Measurements from ENCODE around the gene HPS6. TPM values are rescaled to one million over a fixed set of nuclear protein-coding genes. Genes with fewer than 3 reads are reported as not detected.

HPS6 gene
- polyA plus RNA-seq, 2 of the 4 experiments (the other 2 are of a cell fraction): 5.6 to 15.3 TPM

DNA sequence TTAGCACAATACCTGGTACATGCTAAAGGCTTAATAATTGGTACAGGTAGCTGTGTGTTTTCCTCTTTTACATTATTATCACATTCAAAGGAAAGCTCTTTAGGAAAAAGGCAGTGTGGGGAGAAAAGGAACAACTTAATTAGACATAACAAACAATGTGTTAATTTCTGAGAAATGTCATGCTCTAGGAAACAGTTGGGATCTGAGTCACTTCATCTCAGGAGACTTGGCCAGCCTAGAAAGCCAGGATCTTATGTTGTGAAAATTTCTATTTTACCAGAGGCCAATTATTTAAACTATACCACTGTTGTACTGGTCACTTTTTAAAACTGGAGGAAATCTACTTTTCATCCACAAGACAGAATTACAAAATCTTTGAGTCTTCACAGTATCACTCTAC lies 48.7 kb upstream of the HPS6 start:
- H3K4me2 ChIP-seq: no peak overlapping the region
- ATAC-seq (no peak), DNase-seq (ENCODE audit: low read depth in 1 of 2, low spot score in 1 of 2) (no peak), FAIRE-seq (no peak)
- TF ChIP-seq EP300 (IDR thresholded peaks at IDR 0.05): no peak
- no peak for TF ChIP-seq EHF (CRISPR knock-in tag; IDR thresholded peaks at IDR 0.05)
- no peak for TF ChIP-seq ZSCAN20 (CRISPR knock-in tag; IDR thresholded peaks at IDR 0.05)
- TF ChIP-seq CEBPB (IDR thresholded peaks at IDR 0.05): no peak
- TF ChIP-seq, protein P1, sequence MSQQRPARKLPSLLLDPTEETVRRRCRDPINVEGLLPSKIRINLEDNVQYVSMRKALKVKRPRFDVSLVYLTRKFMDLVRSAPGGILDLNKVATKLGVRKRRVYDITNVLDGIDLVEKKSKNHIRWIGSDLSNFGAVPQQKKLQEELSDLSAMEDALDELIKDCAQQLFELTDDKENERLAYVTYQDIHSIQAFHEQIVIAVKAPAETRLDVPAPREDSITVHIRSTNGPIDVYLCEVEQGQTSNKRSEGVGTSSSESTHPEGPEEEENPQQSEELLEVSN (IDR thresholded peaks at IDR 0.05; ENCODE audit: borderline replicate concordance, low read depth): no peak
- TF ChIP-seq TFCP2L1 (CRISPR knock-in tag; IDR thresholded peaks at IDR 0.05): no peak
- TF ChIP-seq NFE2L2 (conservative IDR thresholded peaks at IDR 0.05; ENCODE audit: low read length): no peak
- TF ChIP-seq, protein P2, sequence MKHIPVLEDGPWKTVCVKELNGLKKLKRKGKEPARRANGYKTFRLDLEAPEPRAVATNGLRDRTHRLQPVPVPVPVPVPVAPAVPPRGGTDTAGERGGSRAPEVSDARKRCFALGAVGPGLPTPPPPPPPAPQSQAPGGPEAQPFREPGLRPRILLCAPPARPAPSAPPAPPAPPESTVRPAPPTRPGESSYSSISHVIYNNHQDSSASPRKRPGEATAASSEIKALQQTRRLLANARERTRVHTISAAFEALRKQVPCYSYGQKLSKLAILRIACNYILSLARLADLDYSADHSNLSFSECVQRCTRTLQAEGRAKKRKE (CRISPR knock-in tag; IDR thresholded peaks at IDR 0.05; ENCODE audit: low read depth): no peak
- no peak for TF ChIP-seq FOSB (CRISPR knock-in tag; IDR thresholded peaks at IDR 0.05)
- TF ChIP-seq, protein P3, sequence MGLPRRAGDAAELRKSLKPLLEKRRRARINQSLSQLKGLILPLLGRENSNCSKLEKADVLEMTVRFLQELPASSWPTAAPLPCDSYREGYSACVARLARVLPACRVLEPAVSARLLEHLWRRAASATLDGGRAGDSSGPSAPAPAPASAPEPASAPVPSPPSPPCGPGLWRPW (IDR thresholded peaks at IDR 0.05): no peak
- no peak for TF ChIP-seq TP53 (CRISPR knock-in tag; IDR thresholded peaks at IDR 0.05)
- no peak for TF ChIP-seq SMC3 (IDR thresholded peaks at IDR 0.05)
- TF ChIP-seq EHMT2 (IDR thresholded peaks at IDR 0.05; ENCODE audit: low read depth): no peak
- TF ChIP-seq, protein P4, sequence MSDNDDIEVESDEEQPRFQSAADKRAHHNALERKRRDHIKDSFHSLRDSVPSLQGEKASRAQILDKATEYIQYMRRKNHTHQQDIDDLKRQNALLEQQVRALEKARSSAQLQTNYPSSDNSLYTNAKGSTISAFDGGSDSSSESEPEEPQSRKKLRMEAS (IDR thresholded peaks at IDR 0.05): no peak
- TF ChIP-seq HOXB13 (CRISPR knock-in tag; IDR thresholded peaks at IDR 0.05; ENCODE audit: low read depth): no peak
- no peak for TF ChIP-seq CHD2 (IDR thresholded peaks at IDR 0.05; ENCODE audit: low read length, partially characterized antibody)
- no peak for TF ChIP-seq ZNF302 (CRISPR knock-in tag; IDR thresholded peaks at IDR 0.05)
- no peaks in the 10 kb centered on the region for H3K4me1 ChIP-seq
- POLR2A ChIA-PET: no interaction called here
- H3K9me3 ChIP-seq: no peaks in the 10 kb centered on the region
- H3K4me3 ChIP-seq: no peak overlapping the region
- H3K27ac ChIP-seq: no peak overlapping the region
- CTCF ChIA-PET: interaction anchor here (1.4 to 17.2 kb wide), 5 partner anchors 9 to 180 kb away, joined by 3 to 379 read pairs (median 5); partner anchors contain the start of gene KCNIP2

DNA sequence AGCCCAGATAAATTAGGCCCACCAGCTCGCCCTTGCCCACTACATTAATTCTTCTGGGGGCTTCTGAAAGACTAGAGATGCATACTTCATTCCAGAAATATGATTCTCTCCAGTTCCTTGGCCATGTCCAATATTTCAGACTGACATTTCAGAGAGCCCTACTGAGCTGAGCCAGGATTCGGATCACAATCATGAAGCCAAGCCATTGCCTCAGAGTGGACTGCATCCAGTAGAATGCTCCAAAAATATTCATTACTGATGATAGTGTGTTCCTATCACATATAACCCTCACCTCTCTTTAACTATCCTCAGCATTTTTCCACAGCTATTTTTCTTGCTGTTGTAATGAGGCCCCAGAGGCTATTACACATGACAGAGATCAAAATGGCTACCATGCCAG lies 47.9 kb upstream of the HPS6 start:
- H3K4me1 ChIP-seq: no peaks in the 10 kb centered on the region
- no peak overlapping the region for H3K27ac ChIP-seq
- WGBS (ENCODE audit: missing lambda C conversion rate): 91% methylated on average over 2 of the region's 2 CpGs
- no peak overlapping the region for H3K4me2 ChIP-seq
- H3K4me3 ChIP-seq: no peak overlapping the region
- no peak for ATAC-seq
- TF ChIP-seq TFCP2L1 (CRISPR knock-in tag; IDR thresholded peaks at IDR 0.05): no peak
- no peak for TF ChIP-seq NFE2L2 (conservative IDR thresholded peaks at IDR 0.05; ENCODE audit: low read length)
- no peak for TF ChIP-seq MAFK (IDR thresholded peaks at IDR 0.05; ENCODE audit: partially characterized antibody)
- TF ChIP-seq FOXS1 (CRISPR knock-in tag; IDR thresholded peaks at IDR 0.05): no peak
- no peak for TF ChIP-seq RCOR1 (IDR thresholded peaks at IDR 0.05; ENCODE audit: low read depth, low read length)
- POLR2A ChIA-PET: no interaction called here
- no peaks in the 10 kb centered on the region for H3K9me3 ChIP-seq
- CTCF ChIA-PET: interaction anchor here (0.6 to 17.2 kb wide), 11 partner anchors 7 to 300 kb away, joined by 3 to 379 read pairs (median 5); partner anchors contain the start of gene KCNIP2
- DNase-seq (ENCODE audit: low read depth in 1 of 2, low spot score in 1 of 2): no peak
- FAIRE-seq: no peak

DNA sequence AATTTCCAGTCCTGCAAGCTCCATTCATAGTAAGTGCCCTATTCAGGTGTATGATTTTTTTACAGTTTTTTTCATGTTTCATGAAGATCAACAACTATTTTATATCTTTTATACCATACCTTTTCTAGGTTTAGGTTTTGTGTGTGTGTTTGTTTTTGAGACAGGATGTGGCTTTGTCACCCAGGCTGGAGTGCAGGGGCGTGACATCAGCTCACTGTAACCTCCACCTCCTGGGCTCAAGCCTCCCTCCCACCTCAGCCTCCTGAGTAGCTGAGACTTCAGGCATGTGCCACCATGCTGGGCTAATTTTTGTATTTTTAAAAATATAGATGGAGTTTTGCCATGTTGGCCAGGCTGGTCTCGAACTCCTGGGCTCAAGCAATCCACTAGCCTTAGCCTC lies 44.2 kb upstream of the HPS6 start:
- POLR2A ChIA-PET: no interaction called here
- no peak overlapping the region for H3K4me3 ChIP-seq
- TF ChIP-seq MAFK (IDR thresholded peaks at IDR 0.05; ENCODE audit: partially characterized antibody) (no peak), HEYL (CRISPR knock-in tag; IDR thresholded peaks at IDR 0.05) (no peak), JUN (IDR thresholded peaks at IDR 0.05) (no peak), JUNB (IDR thresholded peaks at IDR 0.05) (no peak)
- TF ChIP-seq, protein P5, sequence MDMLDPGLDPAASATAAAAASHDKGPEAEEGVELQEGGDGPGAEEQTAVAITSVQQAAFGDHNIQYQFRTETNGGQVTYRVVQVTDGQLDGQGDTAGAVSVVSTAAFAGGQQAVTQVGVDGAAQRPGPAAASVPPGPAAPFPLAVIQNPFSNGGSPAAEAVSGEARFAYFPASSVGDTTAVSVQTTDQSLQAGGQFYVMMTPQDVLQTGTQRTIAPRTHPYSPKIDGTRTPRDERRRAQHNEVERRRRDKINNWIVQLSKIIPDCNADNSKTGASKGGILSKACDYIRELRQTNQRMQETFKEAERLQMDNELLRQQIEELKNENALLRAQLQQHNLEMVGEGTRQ (IDR thresholded peaks at IDR 0.05): no peak
- FAIRE-seq: no peak
- CTCF ChIA-PET: interaction anchor here (0.6 to 17.2 kb wide), 5 partner anchors 10 to 174 kb away, joined by 3 to 379 read pairs (median 3); partner anchors contain the start of gene KCNIP2
- WGBS (ENCODE audit: missing lambda C conversion rate): 87% methylated on average over 2 of the region's 2 CpGs
- no peak overlapping the region for H3K27ac ChIP-seq
- H3K4me1 ChIP-seq: no peaks in the 10 kb centered on the region
- no peaks in the 10 kb centered on the region for H3K9me3 ChIP-seq
- no peak overlapping the region for H3K4me2 ChIP-seq
- no peak for ATAC-seq
- DNase-seq (ENCODE audit: low read depth in 1 of 2, low spot score in 1 of 2): no peak
